Activated CD4-positive, alpha-beta T cell treated with anti-CD3 and anti-CD28 coated beads for 24 hours (primary cell): ENCODE measurements around the gene PLCB3.
"Not testable (repeated sequence)": the region's sequence is repeated elsewhere in the genome, so short reads cannot be mapped to it uniquely, and the experiment has no call there.

Experiments used
- DNase-seq, 2 donors: peaks; one replicate each; pipeline ENCODE4 v3.0.0-alpha.2; 2020; ENCODE audit warnings: low read depth in 2 of 2

The PLCB3 gene

GRCh38 chr11:64304316-64305072, 53.2 kb downstream of the PLCB3 start:
- DNase-seq: peak; percentile 93 to 98

GRCh38 chr11:64305075-64305690, 53.9 kb downstream of the PLCB3 start, which contains the start of gene ESRRA:
ESRRA (plus strand) TSS chr11:64305524; CDS start chr11:64307180, 1,656 bp downstream.
- peak; percentile 100 for DNase-seq

GRCh38 chr11:64305691-64306562, 54.6 kb downstream of the PLCB3 start:
- DNase-seq: peak; percentile 59 to 61

- DNase-seq: no peak
Observed at GRCh38 chr11:64306563-64306875, 55.2 kb downstream of the PLCB3 start.

GRCh38 chr11:64306876-64307622, 55.7 kb downstream of the PLCB3 start:
- DNase-seq: no peak

- not testable (repeated sequence) for DNase-seq
Observed at GRCh38 chr11:64307795-64308194, 56.5 kb downstream of the PLCB3 start.

- no peak for DNase-seq
Observed at GRCh38 chr11:64312947-64313346, 61.6 kb downstream of the PLCB3 start.

- DNase-seq: no peak
Observed at GRCh38 chr11:64313491-64314145, 62.3 kb downstream of the PLCB3 start.

GRCh38 chr11:64314146-64314804, 62.9 kb downstream of the PLCB3 start:
- no peak for DNase-seq

- no peak for DNase-seq
Observed at GRCh38 chr11:64314805-64315561, 63.7 kb downstream of the PLCB3 start.

GRCh38 chr11:64315667-64316526, 64.6 kb downstream of the PLCB3 start:
- not testable (repeated sequence) for DNase-seq

GRCh38 chr11:64316672-64317324, 65.5 kb downstream of the PLCB3 start:
- DNase-seq: no peak

GRCh38 chr11:64317325-64317960, 66.1 kb downstream of the PLCB3 start, which contains the start of gene TRMT112:
TRMT112 (minus strand) TSS chr11:64317559; CDS start chr11:64317526, 33 bp downstream.
- peak; percentile 92 to 93 for DNase-seq

GRCh38 chr11:64317961-64318765, 66.8 kb downstream of the PLCB3 start, which contains the start of gene PRDX5:
PRDX5 (plus strand) TSS chr11:64318121; CDS start chr11:64318216, 95 bp downstream.
- DNase-seq: peak; percentile 87 to 92
